Lower leg skin (tissue), 3 donors: ENCODE results near the gene RAP2A.

ENCODE experiments used
- POLR2A ChIP-seq, 2 donors: fragments of 450-650 bp; IDR thresholded peaks; one replicate each; pipeline ENCODE4 v1.6.1; 2016 to 2017; ENCODE audit warnings: antibody characterized with exemption in 2 of 2, mild to moderate bottlenecking in 1 of 2, moderate library complexity in 1 of 2
- TF ChIP-seq, protein P1 (sequence below), 3 donors: fragments of 450-650 bp; IDR thresholded peaks; one replicate each; pipeline ENCODE4 v1.5.1; 2016; ENCODE audit warnings: antibody characterized with exemption in 3 of 3, mild to moderate bottlenecking in 3 of 3, moderate library complexity in 2 of 3

DNA sequence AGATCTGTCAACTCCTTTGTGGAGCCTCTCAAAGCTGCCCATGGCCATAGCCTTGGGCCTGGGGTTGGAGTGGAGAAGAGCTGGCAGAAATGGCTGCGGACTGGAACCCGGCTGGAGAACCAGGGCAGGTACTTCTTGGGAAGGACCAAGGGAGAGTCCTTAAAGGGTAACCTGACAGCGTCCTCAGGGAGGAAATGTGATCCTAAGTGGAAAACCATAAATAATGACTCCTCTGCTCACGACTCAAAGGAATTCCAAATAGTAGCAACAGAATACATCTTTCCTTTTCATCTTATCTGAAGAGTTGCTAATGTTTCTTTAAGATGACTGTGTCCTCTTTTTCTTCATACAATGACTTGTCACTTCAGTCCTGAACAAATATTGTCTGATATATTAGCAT, 41.0 kb downstream of the RAP2A start:
- TF ChIP-seq, protein P1, sequence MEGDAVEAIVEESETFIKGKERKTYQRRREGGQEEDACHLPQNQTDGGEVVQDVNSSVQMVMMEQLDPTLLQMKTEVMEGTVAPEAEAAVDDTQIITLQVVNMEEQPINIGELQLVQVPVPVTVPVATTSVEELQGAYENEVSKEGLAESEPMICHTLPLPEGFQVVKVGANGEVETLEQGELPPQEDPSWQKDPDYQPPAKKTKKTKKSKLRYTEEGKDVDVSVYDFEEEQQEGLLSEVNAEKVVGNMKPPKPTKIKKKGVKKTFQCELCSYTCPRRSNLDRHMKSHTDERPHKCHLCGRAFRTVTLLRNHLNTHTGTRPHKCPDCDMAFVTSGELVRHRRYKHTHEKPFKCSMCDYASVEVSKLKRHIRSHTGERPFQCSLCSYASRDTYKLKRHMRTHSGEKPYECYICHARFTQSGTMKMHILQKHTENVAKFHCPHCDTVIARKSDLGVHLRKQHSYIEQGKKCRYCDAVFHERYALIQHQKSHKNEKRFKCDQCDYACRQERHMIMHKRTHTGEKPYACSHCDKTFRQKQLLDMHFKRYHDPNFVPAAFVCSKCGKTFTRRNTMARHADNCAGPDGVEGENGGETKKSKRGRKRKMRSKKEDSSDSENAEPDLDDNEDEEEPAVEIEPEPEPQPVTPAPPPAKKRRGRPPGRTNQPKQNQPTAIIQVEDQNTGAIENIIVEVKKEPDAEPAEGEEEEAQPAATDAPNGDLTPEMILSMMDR (IDR thresholded peaks at IDR 0.05) = no peak
- TF ChIP-seq POLR2A (IDR thresholded peaks at IDR 0.05) = no peak
